ENCODE data around the gene ABHD14A.

GRCh38 chr3:52006820-52007133 is 31.9 kb downstream of the ABHD14A start:
- no peak for TF ChIP-seq POLR2AphosphoS5 (IDR thresholded peaks at IDR 0.05)
- no peak for TF ChIP-seq POLR2A (IDR thresholded peaks at IDR 0.05; ENCODE audit: low read depth)
- TF ChIP-seq CTCF (IDR thresholded peaks at IDR 0.05): no peak

All from esophagus muscularis mucosa (tissue), 3 donors.